KOPT-K1 (cell line): Measurements from ENCODE around the gene CLTA.
"Not testable (repeated sequence)": the region's sequence is repeated elsewhere in the genome, so short reads cannot be mapped to it uniquely, and the experiment has no call there.

Experiments
- H3K27ac ChIP-seq: fragments of 200-600 bp; sonication (generic); 2 replicates; pipeline ENCODE4 v1.5.1; 2016; ENCODE audit warnings: antibody characterized with exemption, mild to moderate bottlenecking, low read depth, low read length; ENCODE audit not compliant: poor library complexity, severe bottlenecking
- H3K36me3 ChIP-seq: fragments of 200-600 bp; sonication (generic); 2 replicates; pipeline ENCODE4 v1.5.1; 2017; ENCODE audit warnings: antibody characterized with exemption, mild to moderate bottlenecking, low read length, moderate library complexity; ENCODE audit not compliant: insufficient read depth
- H3K9me3 ChIP-seq: fragments of 200-600 bp; sonication (generic); 2 replicates; pipeline ENCODE4 v1.5.1; 2017; ENCODE audit warnings: antibody characterized with exemption, low read length, mild to moderate bottlenecking; ENCODE audit not compliant: insufficient read depth, poor library complexity, severe bottlenecking

CLTA gene

DNA sequence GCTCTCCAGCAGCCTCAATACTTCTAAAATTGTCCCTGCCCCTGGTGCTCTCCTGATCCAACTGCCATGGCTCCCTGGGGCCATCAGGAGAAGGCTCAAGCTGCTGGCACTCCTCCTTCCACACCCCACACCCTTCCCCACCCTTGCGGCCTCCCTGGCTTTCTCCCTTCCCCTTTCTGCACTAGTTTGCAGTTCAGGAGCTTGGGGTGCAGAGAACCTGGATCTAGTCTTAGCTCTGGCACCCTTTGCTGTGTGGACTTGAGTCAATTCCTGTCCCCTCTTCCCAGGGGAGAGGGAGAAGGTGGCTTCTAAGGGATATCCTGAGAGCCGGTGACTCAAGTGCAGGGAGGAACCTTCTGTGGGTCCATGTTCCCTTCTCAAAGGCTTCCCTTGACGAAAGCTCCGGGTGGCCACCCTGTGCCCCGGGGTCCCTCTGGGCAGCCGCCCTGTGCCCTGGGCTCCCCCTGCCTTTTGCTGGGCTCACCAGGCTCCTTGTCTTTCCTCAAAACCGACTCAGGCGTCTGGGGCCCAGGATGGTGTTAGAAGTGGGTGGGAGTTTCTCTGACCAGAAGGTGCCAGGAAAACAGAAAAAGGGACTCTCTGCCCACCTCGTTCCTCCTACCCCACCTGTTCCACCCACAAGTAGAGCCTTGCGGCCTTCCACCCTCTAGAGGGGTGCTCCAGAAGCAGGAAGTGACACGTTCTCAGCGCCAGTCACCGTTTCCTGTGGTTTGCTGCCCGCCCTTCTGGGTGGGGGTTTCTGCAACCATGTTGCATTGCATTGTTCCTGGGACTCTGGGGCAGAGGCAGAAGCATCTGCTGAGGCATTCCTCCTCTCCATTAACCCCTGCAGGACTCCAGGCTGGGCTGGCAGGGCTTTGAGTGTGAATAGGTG is 39.2 kb upstream of the CLTA start:
- peaks cover 3% of the 10 kb centered on the region for H3K9me3 ChIP-seq
- peak overlapping the region; percentile 83 for H3K27ac ChIP-seq
- no peaks in the 10 kb centered on the region for H3K36me3 ChIP-seq

DNA sequence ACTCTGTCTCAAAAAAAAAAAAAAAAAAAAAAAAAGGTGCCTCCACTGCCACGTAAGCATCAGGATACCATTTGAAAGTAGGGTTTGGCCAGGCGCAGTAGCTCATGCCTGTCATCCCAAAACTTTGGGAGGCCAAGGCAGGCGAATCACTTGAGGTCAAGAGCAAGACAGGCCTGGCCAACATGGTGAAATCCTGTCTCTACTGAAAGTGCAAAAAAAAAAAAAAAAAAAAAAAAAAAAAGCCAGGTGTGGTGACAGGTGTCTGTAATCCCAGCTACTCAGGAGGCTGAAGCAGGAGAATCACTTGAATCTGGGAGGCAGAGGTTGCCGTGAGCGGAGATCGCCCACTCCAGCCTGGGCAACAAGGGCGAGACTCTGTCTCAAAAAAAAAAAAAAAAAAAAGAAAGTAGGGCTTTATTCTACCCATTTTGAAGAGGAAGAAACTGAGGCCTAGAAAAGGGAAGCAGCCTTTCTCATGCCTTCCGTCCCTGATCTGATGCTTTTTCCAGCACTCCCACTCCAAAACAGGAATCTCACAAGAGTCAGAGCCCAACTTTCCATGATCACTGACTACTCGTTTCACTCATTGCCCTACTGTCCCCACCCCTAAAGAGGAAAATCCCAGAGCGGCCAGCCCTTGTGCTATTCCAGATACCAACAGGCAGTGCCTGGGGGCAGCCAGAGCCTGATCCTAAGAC is 37.8 kb upstream of the CLTA start:
- H3K9me3 ChIP-seq: peaks cover 6% of the 10 kb centered on the region
- H3K27ac ChIP-seq: peak overlapping the region; percentile 83
- no peaks in the 10 kb centered on the region for H3K36me3 ChIP-seq

DNA sequence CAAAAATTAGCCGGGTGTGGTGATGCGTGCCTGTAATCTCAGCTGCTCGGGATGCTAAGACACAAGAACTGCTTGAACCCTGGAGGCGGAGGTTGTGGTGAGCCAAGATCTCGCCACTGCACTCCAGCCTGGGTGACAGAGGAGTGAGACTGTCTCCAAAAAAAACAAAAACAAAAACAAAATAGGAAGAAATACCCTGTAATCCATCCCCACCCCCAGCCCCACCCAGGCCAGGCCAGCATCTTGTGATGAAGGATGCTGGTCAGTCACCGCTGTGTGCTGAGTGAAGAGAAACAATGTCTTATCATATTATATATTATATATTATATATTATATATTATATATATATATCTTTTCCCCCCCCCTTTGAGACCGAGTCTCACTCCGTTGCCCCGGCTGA is 37.0 kb upstream of the CLTA start:
- no peak overlapping the region for H3K27ac ChIP-seq
- no peaks in the 10 kb centered on the region for H3K36me3 ChIP-seq
- peaks cover 6% of the 10 kb centered on the region for H3K9me3 ChIP-seq

GRCh38 chr9:36154331-36154952 is 36.3 kb upstream of the CLTA start:
- Histone ChIP-seq H3K9me3 (peaks cover 6% of the 10 kb centered on the region), H3K27ac (no peak overlapping the region), H3K36me3 (no peaks in the 10 kb centered on the region)

- Histone ChIP-seq H3K27ac (no peak overlapping the region), H3K9me3 (peaks cover 6% of the 10 kb centered on the region), H3K36me3 (no peaks in the 10 kb centered on the region)
Measured at GRCh38 chr9:36156116-36156515, 34.6 kb upstream of the CLTA start.

DNA sequence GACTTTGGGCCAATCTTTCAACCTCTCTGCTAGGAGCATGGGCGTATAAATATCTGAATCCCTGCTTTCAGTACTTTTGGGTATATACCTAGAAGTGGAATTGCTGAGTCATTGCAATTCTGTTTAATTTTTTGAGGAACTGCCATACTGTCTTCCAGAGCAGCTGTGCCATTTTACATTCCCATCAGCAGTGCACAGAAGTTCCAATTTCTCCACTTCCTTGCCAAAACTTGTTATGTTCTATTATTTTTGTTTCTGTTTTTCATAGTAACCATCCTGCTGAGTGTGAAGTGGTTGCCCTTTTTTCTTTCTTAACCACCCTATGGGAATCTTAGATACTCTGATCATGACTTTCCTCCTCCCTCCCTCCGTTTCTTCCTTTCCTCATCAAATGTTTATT is 32.6 kb upstream of the CLTA start:
- Histone ChIP-seq H3K27ac (no peak overlapping the region), H3K36me3 (no peaks in the 10 kb centered on the region), H3K9me3 (peaks cover 6% of the 10 kb centered on the region)

GRCh38 chr9:36158917-36159316 is 31.8 kb upstream of the CLTA start:
- H3K36me3 ChIP-seq: no peaks in the 10 kb centered on the region
- H3K27ac ChIP-seq: no peak overlapping the region
- H3K9me3 ChIP-seq: peaks cover 6% of the 10 kb centered on the region

- not testable (repeated sequence) for H3K27ac ChIP-seq, H3K9me3 ChIP-seq, H3K36me3 ChIP-seq
Measured at GRCh38 chr9:36159509-36159908, 31.2 kb upstream of the CLTA start.

GRCh38 chr9:36160126-36160525 is 30.6 kb upstream of the CLTA start:
- not testable (repeated sequence) for H3K9me3 ChIP-seq, H3K27ac ChIP-seq, H3K36me3 ChIP-seq

GRCh38 chr9:36161187-36161586 is 29.5 kb upstream of the CLTA start:
- Histone ChIP-seq H3K36me3 (no peaks in the 10 kb centered on the region), H3K9me3 (peaks cover 6% of the 10 kb centered on the region), H3K27ac (no peak overlapping the region)

GRCh38 chr9:36162211-36162738 is 28.4 kb upstream of the CLTA start:
- Histone ChIP-seq H3K27ac (no peak overlapping the region), H3K36me3 (no peaks in the 10 kb centered on the region), H3K9me3 (no peaks in the 10 kb centered on the region)

- Histone ChIP-seq H3K27ac (no peak overlapping the region), H3K36me3 (no peaks in the 10 kb centered on the region), H3K9me3 (no peaks in the 10 kb centered on the region)
Measured at GRCh38 chr9:36163049-36163785, 27.5 kb upstream of the CLTA start.

DNA sequence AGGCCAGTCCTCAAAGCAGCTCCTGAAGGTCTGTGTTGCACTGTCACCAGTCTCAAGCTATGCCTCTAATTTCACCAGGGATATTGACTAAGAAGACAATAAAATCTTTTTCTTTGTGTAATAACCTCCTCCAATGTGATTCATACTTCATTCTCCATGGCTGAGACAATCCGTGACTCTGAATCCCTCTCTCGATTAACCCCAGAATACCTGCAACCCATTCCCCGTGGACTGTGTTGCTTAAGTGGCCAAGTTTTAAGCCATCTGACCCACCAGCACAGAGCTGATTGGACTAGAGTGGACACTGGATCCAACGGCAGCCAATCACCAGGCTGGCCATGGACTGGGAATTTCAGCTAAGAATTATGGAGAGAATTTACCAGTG is 26.9 kb upstream of the CLTA start:
- H3K9me3 ChIP-seq: no peaks in the 10 kb centered on the region
- H3K36me3 ChIP-seq: no peaks in the 10 kb centered on the region
- H3K27ac ChIP-seq: no peak overlapping the region

GRCh38 chr9:36164372-36164771 is 26.3 kb upstream of the CLTA start:
- H3K27ac ChIP-seq: no peak overlapping the region
- no peaks in the 10 kb centered on the region for H3K9me3 ChIP-seq
- H3K36me3 ChIP-seq: no peaks in the 10 kb centered on the region

- H3K9me3 ChIP-seq: no peaks in the 10 kb centered on the region
- H3K27ac ChIP-seq: no peak overlapping the region
- no peaks in the 10 kb centered on the region for H3K36me3 ChIP-seq
Measured at GRCh38 chr9:36164989-36165388, 25.7 kb upstream of the CLTA start.
